ENCODE data around the gene NOTCH4.
A peak's percentile ranks its signal among the peaks of the same experiment; 100 is the strongest.
"Not testable (repeated sequence)": the region's sequence is repeated elsewhere in the genome, so short reads cannot be mapped to it uniquely, and the experiment has no call there.

The NOTCH4 gene

DNA sequence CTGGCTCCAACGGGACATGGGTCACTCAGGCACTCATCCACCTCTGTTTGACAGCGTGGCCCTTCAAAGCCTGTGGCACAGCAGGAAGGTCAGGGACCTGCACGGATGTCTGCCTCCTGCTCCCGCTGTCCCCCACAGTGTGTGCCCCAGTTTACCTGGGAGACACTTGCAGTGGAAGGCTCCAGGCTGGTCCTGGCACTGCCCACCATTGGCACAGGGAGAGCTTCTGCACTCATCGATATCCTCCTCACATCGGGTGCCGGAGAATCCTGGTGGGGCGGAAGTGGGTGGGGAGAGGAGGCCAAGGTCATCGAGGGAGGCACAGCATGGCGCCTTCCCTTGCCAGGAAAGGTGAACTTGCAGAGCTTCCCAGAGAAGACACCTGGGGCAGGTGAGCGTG lies 6.9 kb downstream of the NOTCH4 start:
- DNase-seq: no peak

- no peak for DNase-seq
Observed at GRCh38 chr6:32216285-32216684, 7.6 kb downstream of the NOTCH4 start.

DNA sequence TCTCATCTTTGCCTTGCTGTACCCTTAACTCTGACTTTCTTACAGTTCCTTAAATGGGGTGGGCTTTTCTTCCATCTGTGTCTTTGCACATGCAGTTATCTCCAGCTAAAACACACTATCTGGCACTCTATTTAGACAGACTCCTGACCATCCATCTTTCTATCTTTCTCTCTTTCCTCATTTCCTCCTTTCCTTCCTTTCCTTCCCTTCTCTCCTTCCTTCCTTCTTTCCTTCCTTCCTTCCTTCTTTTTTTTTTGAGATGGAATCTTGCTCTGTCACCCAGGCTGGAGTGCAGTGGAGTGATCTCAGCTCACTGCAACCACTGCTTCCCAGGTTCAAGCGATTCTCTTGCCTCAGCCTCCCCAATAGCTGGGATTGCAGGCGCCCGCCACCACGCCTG lies 8.2 kb downstream of the NOTCH4 start:
- no peak for DNase-seq

DNA sequence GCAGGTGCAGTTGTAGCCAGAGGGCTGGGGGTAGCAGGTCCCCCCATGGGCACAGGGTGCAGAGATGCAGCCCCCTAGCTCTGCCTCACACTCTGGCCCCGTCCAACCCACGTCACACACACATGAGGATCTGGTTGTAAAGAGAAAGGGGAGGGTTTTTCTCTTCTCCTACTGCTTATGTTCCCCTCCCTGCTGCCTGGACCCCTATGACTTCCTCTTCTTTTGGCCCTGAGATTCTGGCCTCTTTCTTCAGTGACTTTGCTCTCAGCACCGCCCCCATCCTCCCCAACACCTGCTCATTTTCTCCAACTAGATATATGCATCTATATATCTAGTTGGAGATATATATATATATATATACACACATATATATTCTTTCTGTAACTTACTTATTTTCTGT lies 9.7 kb downstream of the NOTCH4 start:
- no peak for DNase-seq

- DNase-seq: no peak
Observed at GRCh38 chr6:32213649-32214048, 10.2 kb downstream of the NOTCH4 start.

DNA sequence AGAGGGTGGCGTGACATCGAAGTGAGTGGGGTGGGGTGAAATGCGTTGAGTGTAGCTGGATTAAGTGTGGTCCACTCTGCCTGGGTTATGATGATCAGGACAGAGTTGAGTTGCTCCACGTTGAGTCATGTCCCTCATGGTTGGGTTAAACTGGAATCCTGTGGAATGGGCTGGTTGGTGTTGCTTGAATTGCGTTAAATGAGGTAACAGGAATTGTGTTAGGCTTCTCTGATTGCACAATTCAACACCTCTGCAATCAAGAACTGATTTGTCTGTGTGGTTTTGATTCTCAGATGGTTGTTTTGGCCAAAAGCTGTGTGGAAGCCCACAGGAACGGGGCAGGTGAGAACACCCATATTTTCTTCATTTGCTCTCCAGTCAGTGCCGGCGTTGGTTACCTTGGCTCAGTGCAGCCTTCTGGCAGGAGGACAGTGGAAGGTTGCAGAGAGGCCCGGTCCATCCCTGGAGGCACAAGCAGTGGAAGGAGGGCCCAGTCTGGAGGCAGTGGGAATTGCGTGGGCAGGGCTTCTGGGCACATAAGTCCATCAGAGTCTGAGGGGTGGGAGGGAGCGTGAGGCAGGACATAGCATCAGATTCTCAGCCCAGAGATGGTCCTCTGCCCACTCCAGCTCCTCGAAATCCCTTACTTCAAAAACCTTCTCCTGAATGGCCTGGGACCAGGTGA lies 11.6 kb downstream of the NOTCH4 start:
- DNase-seq: no peak

GRCh38 chr6:32211432-32211831 lies 12.4 kb downstream of the NOTCH4 start:
- not testable (repeated sequence) for DNase-seq

- no peak for DNase-seq
Observed at GRCh38 chr6:32210191-32210601, 13.7 kb downstream of the NOTCH4 start.

GRCh38 chr6:32208996-32209395 lies 14.9 kb downstream of the NOTCH4 start:
- DNase-seq: no peak

DNA sequence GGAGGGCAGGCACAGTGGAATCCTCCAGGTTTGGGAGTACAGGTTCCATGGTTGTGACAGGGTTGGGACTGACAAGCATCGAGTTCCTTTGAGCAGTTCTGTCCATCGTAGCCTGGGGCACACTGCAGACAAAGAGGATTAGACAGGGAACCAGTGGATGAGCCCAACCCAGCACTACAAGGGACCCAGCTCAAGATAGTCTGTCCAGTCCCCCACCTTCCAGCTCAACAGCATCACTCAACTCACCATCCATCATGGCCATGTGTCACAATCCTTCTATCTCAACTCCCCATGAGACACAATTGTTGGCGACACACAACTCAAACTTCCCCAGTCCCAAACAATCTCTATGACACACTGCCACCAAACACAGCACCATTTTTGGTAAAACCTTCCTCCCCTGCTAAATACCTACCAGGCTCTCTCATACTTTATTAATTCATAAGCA lies 19.6 kb downstream of the NOTCH4 start:
- DNase-seq: no peak

GRCh38 chr6:32203426-32204267 lies 20.2 kb downstream of the NOTCH4 start:
- DNase-seq: no peak

DNA sequence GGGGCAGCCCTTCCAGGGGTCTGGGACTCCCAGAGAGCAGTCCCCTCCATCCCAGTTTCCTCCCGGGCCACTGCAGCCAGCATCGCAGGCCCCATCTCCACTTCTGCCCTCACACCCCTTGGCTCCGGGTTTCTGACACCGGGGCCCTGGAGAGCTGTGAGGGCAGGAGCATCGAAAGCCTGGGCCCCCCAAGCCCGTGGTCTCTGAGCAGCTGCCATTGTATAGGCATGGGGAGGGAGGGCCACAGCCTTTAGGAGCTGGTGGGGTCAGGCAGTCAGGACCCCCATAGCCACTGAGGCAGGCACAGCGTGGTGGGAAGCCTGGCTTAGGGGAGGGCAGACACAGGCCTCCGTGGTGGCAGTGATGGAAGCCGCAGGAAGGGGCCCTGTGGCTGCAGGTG lies 21.7 kb downstream of the NOTCH4 start:
- DNase-seq: no peak

DNA sequence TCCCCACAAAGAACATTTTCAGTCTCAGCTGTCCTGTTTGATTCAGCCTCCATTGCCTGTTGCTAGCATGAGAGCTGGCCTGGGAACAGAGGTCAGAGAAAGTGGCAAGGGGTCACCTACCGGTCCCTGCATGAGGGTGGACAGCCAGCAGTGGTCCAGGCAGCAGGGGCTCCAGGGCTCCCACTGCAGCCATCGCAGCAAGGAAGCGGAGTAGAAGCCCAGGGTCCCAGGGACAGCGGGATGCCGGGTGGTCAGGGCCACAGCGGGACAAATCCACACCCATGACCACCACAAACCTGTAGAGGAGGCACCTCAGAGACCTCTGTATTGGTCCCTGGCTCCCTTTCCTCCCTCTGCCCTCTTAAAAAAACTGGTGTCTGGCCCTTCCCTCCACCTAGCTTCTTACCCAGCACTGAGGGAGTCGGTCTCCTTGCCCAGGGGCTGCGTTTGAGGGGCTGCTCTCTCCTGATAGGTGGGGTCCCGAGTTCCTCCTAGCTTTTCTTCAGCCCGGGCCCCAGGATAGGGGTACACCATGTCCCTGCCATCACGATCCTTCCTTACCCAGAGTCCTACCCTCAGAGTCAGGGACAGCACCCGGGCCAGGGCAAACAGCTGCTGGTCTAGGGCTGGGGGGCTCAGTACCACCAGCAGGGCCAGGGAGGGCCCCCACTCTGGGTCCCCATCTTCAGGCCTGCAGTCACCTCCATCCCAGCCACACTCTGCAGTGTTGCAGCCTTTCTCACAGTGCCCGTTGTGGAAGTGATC lies 23.0 kb downstream of the NOTCH4 start:
- no peak for DNase-seq

DNA sequence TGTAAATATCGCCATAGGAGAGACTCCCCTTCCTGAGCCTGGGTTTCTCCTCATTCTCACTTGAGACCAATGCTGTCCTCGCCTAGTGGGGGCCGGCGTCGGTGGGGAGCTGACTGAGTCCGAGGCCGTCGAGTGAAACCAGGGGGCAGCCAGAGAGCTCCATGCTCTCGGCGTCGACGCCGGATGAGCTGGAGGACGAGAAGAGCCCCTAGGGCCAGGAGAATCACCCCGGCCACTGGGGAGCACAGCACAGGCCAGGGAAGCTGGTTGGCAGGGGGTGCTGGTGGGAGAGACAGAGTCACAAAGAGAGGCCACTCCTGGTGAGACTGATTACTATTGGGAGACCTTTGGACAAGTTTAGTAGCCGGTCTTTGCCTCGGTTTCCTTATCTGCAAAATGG lies 25.0 kb downstream of the NOTCH4 start:
- DNase-seq: no peak

DNA sequence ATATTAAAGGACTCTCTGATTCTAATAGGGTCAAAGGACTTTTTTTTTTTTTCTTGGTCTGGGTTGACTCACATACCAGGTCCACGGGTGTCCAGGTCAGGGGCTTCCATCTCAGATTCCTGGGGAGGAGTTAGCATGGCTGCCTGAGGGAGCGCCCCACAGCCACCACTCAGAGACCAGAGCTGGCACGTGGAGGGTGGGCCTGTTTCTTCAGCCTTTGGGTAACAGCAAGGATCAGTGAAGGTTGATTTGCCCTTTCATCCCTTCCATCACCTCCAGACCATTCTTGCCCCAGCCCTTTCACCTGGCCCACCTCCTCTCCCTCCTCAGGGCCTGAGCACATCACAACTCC lies 25.5 kb downstream of the NOTCH4 start:
- no peak for DNase-seq

DNA sequence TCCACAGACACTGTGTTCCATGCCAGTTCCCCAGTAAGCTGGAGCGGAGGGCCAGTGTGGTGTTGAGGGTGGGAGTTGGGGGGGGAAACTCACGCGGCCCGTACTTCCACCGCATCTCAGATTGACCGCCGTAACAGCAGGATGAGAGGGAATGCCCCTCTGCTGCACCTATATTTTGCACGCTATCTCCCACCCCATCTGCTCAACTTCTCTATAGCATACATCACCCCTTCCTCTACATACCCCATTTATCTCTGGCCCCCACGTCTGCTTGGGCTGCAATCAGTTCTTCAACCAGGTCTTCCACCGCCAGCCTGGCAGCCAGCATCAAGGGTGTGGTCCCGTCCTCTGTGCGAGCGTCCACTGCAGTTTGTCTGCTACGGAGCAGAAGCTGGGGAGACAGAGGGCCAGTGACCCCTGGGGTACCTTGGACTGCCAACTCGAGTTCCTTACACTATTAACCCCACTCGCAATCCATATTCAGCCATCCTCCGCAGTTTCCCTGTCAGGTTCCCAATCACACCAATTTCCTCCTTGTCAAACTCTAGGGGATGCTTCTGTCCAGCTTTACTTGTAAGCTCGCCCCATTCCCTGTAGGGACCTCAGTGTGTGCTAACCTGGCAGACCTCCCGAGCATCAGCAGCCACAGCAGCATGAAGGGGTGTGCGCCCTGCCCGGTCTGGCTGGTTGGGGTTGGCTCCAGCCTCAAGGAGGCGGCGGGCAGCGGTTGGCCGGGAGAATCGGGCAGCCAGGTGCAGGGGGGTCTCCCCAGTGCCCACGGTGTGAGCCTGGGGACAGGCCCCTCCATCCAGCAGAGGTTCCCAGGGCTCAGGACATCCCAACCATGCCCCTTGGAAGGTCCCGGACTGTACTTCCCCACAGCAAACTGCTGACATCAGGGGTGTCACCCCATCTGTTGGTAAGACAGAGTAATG lies 26.9 kb downstream of the NOTCH4 start:
- no peak for DNase-seq

DNA sequence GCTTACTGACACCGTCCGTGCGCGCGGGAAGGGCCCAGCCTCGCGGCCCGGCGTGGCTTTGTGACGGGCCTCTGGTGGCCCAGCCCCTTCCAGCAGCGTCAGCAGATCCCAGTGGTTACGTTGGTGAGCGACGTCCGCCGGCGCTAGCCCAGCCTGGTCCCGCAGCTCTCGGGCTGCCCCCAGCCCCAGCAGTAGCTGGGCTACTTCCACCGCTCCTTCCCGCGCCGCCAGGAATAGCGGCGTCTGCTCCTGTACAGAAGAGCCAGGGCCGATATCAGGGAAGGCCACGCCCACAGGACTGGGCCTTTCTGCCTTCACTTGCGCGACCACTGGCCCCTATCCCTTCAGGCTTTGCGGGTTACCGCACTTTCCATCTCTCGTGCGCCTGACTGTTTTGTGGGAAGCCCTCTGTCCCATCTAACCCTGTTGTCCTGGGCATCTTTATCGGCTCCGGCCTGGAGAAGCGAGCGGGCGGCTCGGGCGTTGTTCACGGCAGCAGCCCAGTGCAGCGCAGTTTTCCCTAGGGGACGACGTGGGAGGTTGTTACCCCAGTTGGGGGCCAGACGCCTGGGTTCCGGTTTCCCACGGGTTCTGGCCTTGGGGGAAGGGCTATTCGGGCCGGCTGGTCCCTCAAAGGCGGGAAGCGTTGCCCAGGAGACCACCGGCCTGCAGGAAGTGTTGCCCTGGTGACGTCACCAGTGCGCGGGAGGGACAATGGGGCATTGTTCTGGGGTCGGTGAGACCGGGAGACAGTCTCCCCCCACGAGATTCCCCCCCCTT lies 27.8 kb downstream of the NOTCH4 start:
- peak; percentile 62 for DNase-seq

DNA sequence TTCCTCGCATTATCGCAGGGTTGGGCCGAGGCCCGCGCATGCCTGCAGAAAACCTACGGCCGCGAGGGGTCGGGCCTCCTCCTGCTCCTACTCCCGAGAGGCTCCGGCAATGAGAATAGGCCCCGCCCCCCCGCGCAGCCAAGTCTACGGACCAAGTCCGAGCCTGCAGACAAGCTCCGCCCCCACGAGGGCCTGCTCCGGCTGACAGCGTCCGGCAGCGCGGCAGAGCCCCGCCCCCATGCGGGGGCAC lies 28.3 kb downstream of the NOTCH4 start:
- DNase-seq: peak; percentile 100

DNA sequence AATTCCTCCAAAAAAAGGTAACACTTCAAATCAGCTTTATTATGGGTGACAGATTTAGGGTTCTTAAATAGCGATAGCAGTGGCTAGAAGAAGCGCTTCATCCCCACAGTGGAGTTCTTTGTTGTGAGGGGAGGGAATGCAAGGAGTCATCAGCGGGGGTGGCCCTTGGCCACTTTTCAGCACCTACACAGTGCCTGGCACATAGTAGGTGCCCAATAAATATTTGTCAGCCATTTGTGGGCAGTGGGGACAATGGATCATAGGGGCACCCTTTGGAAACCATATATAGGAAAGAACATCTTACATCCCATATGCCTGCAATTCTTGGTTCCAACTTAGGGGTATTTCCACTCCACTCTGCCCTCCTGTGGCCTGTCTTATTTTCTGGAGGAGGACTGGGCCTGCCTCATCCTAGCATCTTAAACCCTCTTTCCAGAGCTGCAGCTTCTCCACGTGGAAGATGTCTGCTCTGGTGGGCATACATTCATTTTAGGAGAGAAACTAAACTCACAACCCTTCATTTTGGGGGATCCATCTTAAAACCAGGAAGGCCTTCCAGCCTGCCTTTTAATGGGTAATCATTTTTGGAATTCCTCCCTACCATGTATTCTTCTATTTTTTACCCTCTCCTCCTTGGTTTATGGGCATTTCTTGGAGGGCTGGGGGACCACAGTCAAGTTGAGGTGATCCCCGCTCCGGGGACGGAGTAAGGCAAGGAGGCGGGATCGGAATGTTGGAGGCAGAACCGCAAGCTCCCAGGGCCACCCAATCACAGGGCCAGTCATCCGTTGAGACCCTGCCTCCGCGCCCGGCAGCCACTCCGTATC lies 28.8 kb downstream of the NOTCH4 start:
- DNase-seq: no peak

- no peak for DNase-seq
Observed at GRCh38 chr6:32194388-32194787, 29.5 kb downstream of the NOTCH4 start.

- not testable (repeated sequence) for DNase-seq
Observed at GRCh38 chr6:32193096-32193495, 30.8 kb downstream of the NOTCH4 start.
